Ishikawa (cell line): Measurements from ENCODE around the gene KISS1R.

Source experiments
- CREB1 ChIP-seq: IDR thresholded peaks from 2 replicates; pipeline ENCODE4 v1.6.1; 2012; ENCODE audit warnings: low read depth
- MAX ChIP-seq: IDR thresholded peaks from 2 replicates; pipeline ENCODE4 v1.6.1; 2012

- TF ChIP-seq CREB1 (no peak), MAX (no peak)
Measured at GRCh38 chr19:939922-940321, 22.8 kb downstream of the KISS1R start.
